ENCODE data around the gene GDI2. TPM values are rescaled to one million over a fixed set of nuclear protein-coding genes. Genes with fewer than 3 reads are reported as not detected.

Gene GDI2
- total RNA-seq, 1 donor from 2014 or later = 346 TPM

GRCh38 chr10:5723692-5724091, 89.5 kb downstream of the GDI2 start:
- no peak for DNase-seq (ENCODE audit: low read depth, low spot score)
- Mint-ChIP-seq H3K27me3 (ENCODE audit: low read depth) (no peaks in the 10 kb centered on the region), H3K9me3 (no peaks in the 10 kb centered on the region), H3K4me3 (no peak overlapping the region), H3K36me3 (ENCODE audit: low read depth) (peaks cover 13% of the 10 kb centered on the region), H3K4me1 (peaks cover 7% of the 10 kb centered on the region), H3K27ac (ENCODE audit: unreplicated experiment) (peak overlapping the region; percentile 1)
- no peak for TF ChIP-seq CTCF (conservative IDR thresholded peaks at IDR 0.05)

- peaks cover 7% of the 10 kb centered on the region for H3K4me1 Mint-ChIP-seq
- H3K9me3 Mint-ChIP-seq = no peaks in the 10 kb centered on the region
- H3K36me3 Mint-ChIP-seq (ENCODE audit: low read depth) = peaks cover 9% of the 10 kb centered on the region
Measured at GRCh38 chr10:5720182-5720581, 93.1 kb downstream of the GDI2 start.

GRCh38 chr10:5719546-5719945, 93.7 kb downstream of the GDI2 start:
- Mint-ChIP-seq H3K36me3 (ENCODE audit: low read depth) (peaks cover 9% of the 10 kb centered on the region), H3K4me3 (no peak overlapping the region), H3K4me1 (peaks cover 7% of the 10 kb centered on the region), H3K9me3 (no peaks in the 10 kb centered on the region), H3K27me3 (ENCODE audit: low read depth) (no peaks in the 10 kb centered on the region), H3K27ac (ENCODE audit: unreplicated experiment) (no peak overlapping the region)
- no peak for DNase-seq (ENCODE audit: low read depth, low spot score)
- no peak for TF ChIP-seq CTCF (conservative IDR thresholded peaks at IDR 0.05)

More at GRCh38 chr10:5720182-5720581, 93.1 kb downstream of the GDI2 start:
- TF ChIP-seq CTCF (conservative IDR thresholded peaks at IDR 0.05) = no peak
- H3K27ac Mint-ChIP-seq (ENCODE audit: unreplicated experiment) = no peak overlapping the region
- no peak overlapping the region for H3K4me3 Mint-ChIP-seq
- DNase-seq (ENCODE audit: low read depth, low spot score) = no peak
- H3K27me3 Mint-ChIP-seq (ENCODE audit: low read depth) = no peaks in the 10 kb centered on the region

Other genes with a start within 250 kb of the GDI2 start
- gene ASB13, start 146.8 kb downstream of the GDI2 start, total RNA-seq = 40.8 and 41.0 TPM in 2 replicates
- gene TASOR2, start 128.6 kb downstream of the GDI2 start, total RNA-seq = 49.1 and 49.8 TPM in 2 replicates
- 10.7 and 13.3 TPM in 2 replicates for gene ANKRD16, start 76.5 kb upstream of the GDI2 start, total RNA-seq
- gene FBH1, start 76.8 kb upstream of the GDI2 start, total RNA-seq = 73.7 and 74.6 TPM in 2 replicates
- gene IL15RA, start 164.1 kb upstream of the GDI2 start, total RNA-seq = not detected in 2 replicates
- gene IL2RA, start 248.9 kb upstream of the GDI2 start, total RNA-seq = not detected in 2 replicates

All from neural crest cell (in vitro differentiated cells).